Pancreas (tissue), 10 donors: ENCODE data around the gene DKK1. TPM values are rescaled to one million over a fixed set of nuclear protein-coding genes. Genes with fewer than 3 reads are reported as not detected.

ENCODE experiments used
- ATAC-seq, 4 donors: fragments of 200-7000 bp; cut with Tn5 transposase; one replicate each; pipeline versions ENCODE4 v1.8.0 to v1.9.1; 2020; ENCODE audit warnings: mild to moderate bottlenecking in 4 of 4, moderate library complexity in 4 of 4
- DNase-seq, 6 donors: peaks; one replicate each; pipeline ENCODE4 v3.0.0-alpha.2; 2020
- FAIRE-seq: peaks from 2 replicates; lab custom pipeline; 2012; peaks lifted over from hg19 to GRCh38; lab: Jason Lieb, UNC
- H3K27ac ChIP-seq, 4 donors: fragments of 200-600 bp; sonication (generic); 1 replicate in 3 of 4; 2 replicates in 1 of 4; pipeline versions ENCODE4 v1.5.0 to v1.8.0; 2020
- H3K27me3 ChIP-seq, 4 donors: fragments of 200-600 bp; one replicate each; pipeline ENCODE4 v1.8.0; 2021
- H3K36me3 ChIP-seq, 3 donors: fragments of 200-600 bp; sonication (generic) in 1 of 3; one replicate each; pipeline versions ENCODE4 v1.5.0 to v1.8.0; 2020 to 2021
- H3K4me1 ChIP-seq, 3 donors: fragments of 200-600 bp; one replicate each; pipeline ENCODE4 v1.8.0; 2021
- H3K4me3 ChIP-seq, 4 donors: fragments of 200-600 bp; sonication (generic) in 2 of 4; one replicate each; pipeline versions ENCODE4 v1.5.0 to v1.8.0; 2020 to 2021
- H3K9me3 ChIP-seq, 4 donors: fragments of 200-600 bp; one replicate each; pipeline ENCODE4 v1.8.0; 2021
- WGBS, 2 donors: extraction: QIAGEN DNeasy Blood & Tissue Kit; methylation state at CpG; one replicate each; pipeline ENCODE4 v1.1.7; 2013; 5-methylcytosine and 5-hydroxymethylcytosine counted together
- intact Hi-C, 3 donors: fragments of 100-400 bp; cut with DNase I; formaldehyde crosslinking; loops; one replicate each; pipeline versions ENCODE4 v1.11.1 to v1.14.2; 2022
- polyA plus RNA-seq, 2 donors: library from polyadenylated mRNA; stranded (reverse); fragments of 200-250 nt; gene quantifications; one replicate each; pipeline ENCODE4 v1.2.3, GENCODE V29; 2013
- total RNA-seq, 6 donors: library from RNA; stranded (reverse); fragmentation: NEBNext Ultra II Directional in 4 of 6; extraction: Animal tissue kit (Norgen Biotek cat#: 25700) in 4 of 6; gene quantifications; one replicate each; pipeline versions ENCODE4 v1.2.1 to v1.2.4, GENCODE V29; 2021 to 2023
- TF ChIP-seq, protein P1 (sequence below), 4 donors: fragments of 200-600 bp; sonication (generic) in 3 of 4; IDR thresholded peaks; one replicate each; pipeline versions ENCODE4 v1.5.0 to v1.8.0; 2021; ENCODE audit warnings: antibody characterized with exemption in 4 of 4
- donor health status: healthy with polysubstance abuse.
- donor health status: DM: no; HTN: no; CAD: no; lungs with moderate emphysema.
- donor health status: DM: no; HTN: no; CAD: no.
- donor health status: control.
- donor health status: control.
- donor health status: Bipolar disorder and iron deficiency.
- donor health status: DM: yes; HTN: yes; CAD: no.
- donor health status: DM: no; HTN: no; CAD: no.
- donor health status: DM: no; HTN: no; CAD: no.
- donor health status: DM: yes; HTN: yes; CAD: no.

Gene DKK1
- total and polyA plus RNA-seq, 8 donors, result 0.11 to 1.3 (median 0.66) TPM; not detected in 3

DNA sequence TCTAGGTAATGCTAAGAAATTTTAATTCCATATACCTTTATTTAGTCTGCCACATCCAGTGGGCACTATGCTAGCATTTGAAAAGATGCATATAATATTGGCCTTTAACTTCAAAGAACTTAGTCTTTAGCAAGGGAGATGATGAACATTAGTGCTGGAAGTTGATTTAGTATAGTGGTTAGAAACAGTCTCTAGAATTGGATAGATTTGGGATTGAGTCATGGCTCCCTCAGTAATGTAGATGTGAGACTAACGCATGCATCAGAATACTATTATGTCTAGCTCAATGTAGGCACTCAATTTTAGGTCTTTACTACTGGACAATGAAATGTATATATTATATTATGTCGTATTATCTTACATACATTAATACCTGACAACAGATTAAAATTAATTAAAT is 5.8 kb downstream of the DKK1 start:
- Histone ChIP-seq H3K27me3 (no peaks in the 10 kb centered on the region), H3K4me3 (no peak overlapping the region), H3K36me3 (no peaks in the 10 kb centered on the region), H3K4me1 (no peaks in the 10 kb centered on the region), H3K27ac (no peak overlapping the region), H3K9me3 (no peaks in the 10 kb centered on the region)
- ATAC-seq, result no peak
- WGBS, 2 donors, result 80 to 82% methylated on average over 2 of the region's 2 CpGs
- TF ChIP-seq, protein P1, sequence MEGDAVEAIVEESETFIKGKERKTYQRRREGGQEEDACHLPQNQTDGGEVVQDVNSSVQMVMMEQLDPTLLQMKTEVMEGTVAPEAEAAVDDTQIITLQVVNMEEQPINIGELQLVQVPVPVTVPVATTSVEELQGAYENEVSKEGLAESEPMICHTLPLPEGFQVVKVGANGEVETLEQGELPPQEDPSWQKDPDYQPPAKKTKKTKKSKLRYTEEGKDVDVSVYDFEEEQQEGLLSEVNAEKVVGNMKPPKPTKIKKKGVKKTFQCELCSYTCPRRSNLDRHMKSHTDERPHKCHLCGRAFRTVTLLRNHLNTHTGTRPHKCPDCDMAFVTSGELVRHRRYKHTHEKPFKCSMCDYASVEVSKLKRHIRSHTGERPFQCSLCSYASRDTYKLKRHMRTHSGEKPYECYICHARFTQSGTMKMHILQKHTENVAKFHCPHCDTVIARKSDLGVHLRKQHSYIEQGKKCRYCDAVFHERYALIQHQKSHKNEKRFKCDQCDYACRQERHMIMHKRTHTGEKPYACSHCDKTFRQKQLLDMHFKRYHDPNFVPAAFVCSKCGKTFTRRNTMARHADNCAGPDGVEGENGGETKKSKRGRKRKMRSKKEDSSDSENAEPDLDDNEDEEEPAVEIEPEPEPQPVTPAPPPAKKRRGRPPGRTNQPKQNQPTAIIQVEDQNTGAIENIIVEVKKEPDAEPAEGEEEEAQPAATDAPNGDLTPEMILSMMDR (IDR thresholded peaks at IDR 0.05), result no peak
- intact Hi-C loops, result loop anchor here in 1 of 3 donors (10.0 kb wide), 1 partner anchor 165 kb away; no protein-coding TSS in a partner anchor
- no peak for FAIRE-seq
- no peak for DNase-seq

DNA sequence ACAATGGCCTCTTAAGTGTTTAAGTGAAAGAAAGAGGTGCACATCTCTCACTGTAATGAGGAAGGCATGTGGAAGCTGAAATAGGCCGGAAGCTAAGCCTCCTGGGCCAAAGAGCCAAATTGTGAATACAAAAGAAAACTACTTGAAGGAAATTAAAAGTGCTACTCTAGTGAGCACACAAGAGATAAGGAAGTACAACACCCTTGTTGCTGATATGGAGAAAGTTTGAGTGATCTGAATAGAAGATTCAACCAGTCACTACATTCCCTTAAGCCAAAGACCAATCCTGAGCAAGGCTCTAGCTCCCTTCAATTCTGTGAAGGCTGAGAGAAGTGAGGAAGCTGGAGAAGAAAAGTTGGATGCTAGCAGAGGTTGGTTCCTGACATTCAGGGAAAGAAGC is 8.2 kb downstream of the DKK1 start:
- H3K27me3 ChIP-seq, result no peaks in the 10 kb centered on the region
- no peak overlapping the region for H3K4me3 ChIP-seq
- ATAC-seq, result no peak
- no peak for FAIRE-seq
- intact Hi-C loops, result no loop called here
- no peaks in the 10 kb centered on the region for H3K9me3 ChIP-seq
- 87 to 100% methylated on average over 1 of the region's 1 CpG for WGBS, 2 donors
- TF ChIP-seq, protein P1 (IDR thresholded peaks at IDR 0.05), result no peak
- H3K4me1 ChIP-seq, result no peaks in the 10 kb centered on the region
- no peaks in the 10 kb centered on the region for H3K36me3 ChIP-seq
- no peak overlapping the region for H3K27ac ChIP-seq
- DNase-seq, result no peak

DNA sequence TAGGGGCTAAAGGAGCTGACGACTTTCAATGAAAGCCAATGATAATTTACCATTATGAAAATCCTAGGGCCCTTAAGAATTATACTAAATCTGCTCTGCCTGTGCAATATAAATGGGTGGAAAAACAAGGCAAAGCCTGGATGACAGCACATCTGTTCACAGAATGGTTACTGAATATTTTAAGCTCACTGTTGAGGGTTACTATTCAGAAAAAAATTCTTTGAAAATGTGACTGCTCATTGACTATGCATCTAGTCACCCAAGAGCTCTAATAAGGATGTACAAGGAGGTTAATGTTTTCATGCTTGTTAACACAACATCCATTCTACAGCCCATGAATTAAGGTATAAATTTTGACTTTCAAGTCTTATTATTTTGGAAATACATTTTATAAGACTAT is 8.9 kb downstream of the DKK1 start:
- intact Hi-C loops, result no loop called here
- WGBS, 2 donors, result 64 to 75% methylated on average over 1 of the region's 1 CpG
- Histone ChIP-seq H3K4me3 (no peak overlapping the region), H3K27me3 (no peaks in the 10 kb centered on the region), H3K27ac (no peak overlapping the region), H3K4me1 (no peaks in the 10 kb centered on the region), H3K36me3 (no peaks in the 10 kb centered on the region), H3K9me3 (no peaks in the 10 kb centered on the region)
- TF ChIP-seq, protein P1 (IDR thresholded peaks at IDR 0.05), result no peak
- DNase-seq, result no peak
- ATAC-seq, result no peak
- FAIRE-seq, result no peak

DNA sequence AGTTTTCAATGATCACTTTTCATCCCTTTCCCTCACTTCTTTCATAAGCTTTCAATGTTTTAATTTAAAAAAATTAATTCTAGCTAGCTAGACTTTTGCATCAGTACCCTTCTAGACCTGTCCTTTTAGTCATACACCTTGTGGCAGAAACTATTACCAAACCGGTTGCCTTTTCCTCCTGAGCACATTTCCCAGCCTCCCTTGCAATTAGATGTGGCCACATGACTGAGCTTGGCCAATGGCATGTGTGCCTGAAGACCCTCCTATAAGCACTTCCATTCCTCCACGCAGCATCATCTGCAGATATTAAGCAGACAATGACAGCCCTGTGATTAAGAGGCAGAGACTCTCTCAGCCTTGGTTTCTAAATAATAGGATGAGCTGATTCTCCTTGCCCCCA is 12.3 kb downstream of the DKK1 start:
- H3K9me3 ChIP-seq, result no peaks in the 10 kb centered on the region
- no peaks in the 10 kb centered on the region for H3K36me3 ChIP-seq
- DNase-seq (no peak), FAIRE-seq (no peak), ATAC-seq (no peak)
- H3K4me3 ChIP-seq, result no peak overlapping the region
- 73 to 78% methylated on average over 2 of the region's 2 CpGs for WGBS, 2 donors
- no peaks in the 10 kb centered on the region for H3K27me3 ChIP-seq
- H3K4me1 ChIP-seq, result no peaks in the 10 kb centered on the region
- TF ChIP-seq, protein P1 (IDR thresholded peaks at IDR 0.05), result no peak
- no peak overlapping the region for H3K27ac ChIP-seq
- intact Hi-C loops, result no loop called here

DNA sequence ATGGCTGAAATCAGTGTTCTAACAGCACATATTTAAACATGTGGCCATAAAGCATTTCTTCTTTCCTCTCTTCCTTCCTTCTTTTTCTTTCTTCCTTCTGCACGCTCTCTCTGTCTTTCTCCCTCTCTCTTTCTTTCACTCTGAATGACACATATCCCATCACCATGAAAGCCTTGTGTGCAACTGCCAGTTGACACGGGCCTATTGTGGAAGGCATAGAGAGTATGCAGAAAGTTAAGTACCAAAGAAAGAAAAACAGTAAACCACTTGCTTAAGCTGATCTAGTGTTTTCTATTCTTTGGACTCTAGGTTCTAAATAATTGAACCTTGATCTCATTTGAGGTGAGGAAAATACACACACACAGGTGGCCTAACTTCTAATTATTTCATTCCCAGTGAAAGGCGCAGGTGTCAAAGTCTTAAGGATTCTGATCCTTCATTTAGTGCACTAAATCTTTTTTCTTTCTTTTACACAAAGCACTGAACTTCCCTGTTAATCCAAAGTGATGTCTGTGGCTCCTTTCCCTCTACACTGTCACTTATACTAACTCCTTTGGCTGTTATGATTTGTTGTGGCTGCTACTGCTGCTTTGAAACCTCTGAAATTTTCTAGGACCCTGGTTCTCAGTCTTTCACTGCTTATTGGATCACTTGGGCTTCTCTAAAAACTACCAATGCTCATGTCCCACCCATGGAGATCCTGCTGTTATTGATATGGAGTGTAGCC is 17.7 kb downstream of the DKK1 start:
- DNase-seq (no peak), FAIRE-seq (no peak), ATAC-seq (no peak)
- WGBS, 2 donors, result 85 to 86% methylated on average over 3 of the region's 3 CpGs
- H3K4me1 ChIP-seq, result peaks cover 0 to 4% (median 0%) of the 10 kb centered on the region in 3 donors
- no peaks in the 10 kb centered on the region for H3K9me3 ChIP-seq
- TF ChIP-seq, protein P1 (IDR thresholded peaks at IDR 0.05), result no peak
- H3K4me3 ChIP-seq, result no peak overlapping the region
- no peaks in the 10 kb centered on the region for H3K27me3 ChIP-seq
- no peaks in the 10 kb centered on the region for H3K36me3 ChIP-seq
- no peak overlapping the region for H3K27ac ChIP-seq
- intact Hi-C loops, result no loop called here
